ENCODE data around the gene TNNC1. TPM values are rescaled to one million over a fixed set of nuclear protein-coding genes. Genes with fewer than 3 reads are reported as not detected.

The TNNC1 gene
- total and polyA plus RNA-seq, 2 of the 13 experiments (the other 11 are each of a cell fraction or from before 2014, with no cell fraction given), result 11.8 to 36.4 TPM

DNA sequence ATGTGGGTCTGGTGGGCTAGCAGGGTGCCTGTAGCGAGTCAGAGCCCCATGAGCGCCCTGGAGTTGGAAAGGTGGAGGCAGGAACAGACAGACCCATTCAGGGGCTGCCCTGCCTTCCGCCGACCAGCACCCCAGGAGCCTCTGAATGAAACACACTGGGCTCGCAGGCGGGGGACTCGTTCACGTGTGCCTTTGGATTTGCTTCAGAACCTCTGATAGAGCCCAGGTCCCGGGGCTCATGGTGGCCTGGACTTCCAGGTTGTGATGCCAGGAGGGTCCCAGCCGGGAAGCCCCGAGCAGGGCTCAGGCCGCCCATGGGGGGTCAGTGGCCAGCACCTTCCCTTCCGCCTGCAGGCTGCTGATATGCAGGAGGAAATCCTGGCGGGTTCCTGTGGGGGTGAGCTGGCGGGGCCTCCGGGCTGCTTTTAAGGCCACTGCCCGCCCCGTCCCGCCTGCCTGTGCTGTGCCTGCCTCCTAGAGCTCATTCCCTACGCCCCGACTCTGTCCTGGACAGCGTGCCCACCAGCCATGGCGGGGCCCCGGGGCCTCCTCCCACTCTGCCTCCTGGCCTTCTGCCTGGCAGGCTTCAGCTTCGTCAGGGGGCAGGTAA is 41.1 kb upstream of the TNNC1 start, which contains the start of gene STAB1:
Gene STAB1, plus strand, starts transcription at position 453 of the 610 bp plus-strand sequence. Its CDS starts 76 bp downstream, at position 529.
- FAIRE-seq (no peak), ATAC-seq (peak; percentile 2; the same call in 2 of the 3 replicates), DNase-seq (ENCODE audit: low spot score) (no peak)
- ChIA-PET POLR2A (interaction anchor here (0.9 to 1.5 kb wide), 2 partner anchors 37 to 211 kb away, joined by 3 to 5 read pairs; partner anchors contain the start of genes GLT8D1 and SPCS1), CTCF (ENCODE audit: low intra/inter-chr PET ratio, low total read pairs) (no interaction called here)
- H3K9me3 ChIP-seq (ENCODE audit: low read length), result no peaks in the 10 kb centered on the region
- peak within 1 kb of the TSS; percentile 77 for H3K4me2 ChIP-seq (ENCODE audit: low read depth, low read length)
- no peak within 1 kb of the TSS for H2AFZ ChIP-seq (ENCODE audit: low read length)
- H3K4me1 ChIP-seq (ENCODE audit: insufficient read depth, low read length), result peaks cover 23% of the 10 kb centered on the region
- H3K36me3 ChIP-seq (replicated peaks in 1 of 2; ENCODE audit: control insufficient read depth in 1 of 2, insufficient read depth in 2 of 2, low read length in 2 of 2), result peaks cover 5 to 14% of the 10 kb centered on the region in 2 experiments
- H3K9ac ChIP-seq (ENCODE audit: insufficient read depth, low read depth, low read length), result peak within 1 kb of the TSS; percentile 44; the same call in 1 of the 2 replicates
- no peaks in the 10 kb centered on the region; the same call in 1 of the 2 replicates for H4K20me1 ChIP-seq (ENCODE audit: insufficient read depth, low read length)
- TF ChIP-seq ZNF101 (CRISPR knock-in tag; IDR thresholded peaks at IDR 0.05; ENCODE audit: borderline replicate concordance, low read depth), result no peak
- no peak for TF ChIP-seq SMARCC2 (IDR thresholded peaks at IDR 0.05)
- no peak for TF ChIP-seq RXRA (CRISPR knock-in tag; IDR thresholded peaks at IDR 0.05)
- no peak for TF ChIP-seq ZNF713 (CRISPR knock-in tag; IDR thresholded peaks at IDR 0.05)
- TF ChIP-seq, protein P1, sequence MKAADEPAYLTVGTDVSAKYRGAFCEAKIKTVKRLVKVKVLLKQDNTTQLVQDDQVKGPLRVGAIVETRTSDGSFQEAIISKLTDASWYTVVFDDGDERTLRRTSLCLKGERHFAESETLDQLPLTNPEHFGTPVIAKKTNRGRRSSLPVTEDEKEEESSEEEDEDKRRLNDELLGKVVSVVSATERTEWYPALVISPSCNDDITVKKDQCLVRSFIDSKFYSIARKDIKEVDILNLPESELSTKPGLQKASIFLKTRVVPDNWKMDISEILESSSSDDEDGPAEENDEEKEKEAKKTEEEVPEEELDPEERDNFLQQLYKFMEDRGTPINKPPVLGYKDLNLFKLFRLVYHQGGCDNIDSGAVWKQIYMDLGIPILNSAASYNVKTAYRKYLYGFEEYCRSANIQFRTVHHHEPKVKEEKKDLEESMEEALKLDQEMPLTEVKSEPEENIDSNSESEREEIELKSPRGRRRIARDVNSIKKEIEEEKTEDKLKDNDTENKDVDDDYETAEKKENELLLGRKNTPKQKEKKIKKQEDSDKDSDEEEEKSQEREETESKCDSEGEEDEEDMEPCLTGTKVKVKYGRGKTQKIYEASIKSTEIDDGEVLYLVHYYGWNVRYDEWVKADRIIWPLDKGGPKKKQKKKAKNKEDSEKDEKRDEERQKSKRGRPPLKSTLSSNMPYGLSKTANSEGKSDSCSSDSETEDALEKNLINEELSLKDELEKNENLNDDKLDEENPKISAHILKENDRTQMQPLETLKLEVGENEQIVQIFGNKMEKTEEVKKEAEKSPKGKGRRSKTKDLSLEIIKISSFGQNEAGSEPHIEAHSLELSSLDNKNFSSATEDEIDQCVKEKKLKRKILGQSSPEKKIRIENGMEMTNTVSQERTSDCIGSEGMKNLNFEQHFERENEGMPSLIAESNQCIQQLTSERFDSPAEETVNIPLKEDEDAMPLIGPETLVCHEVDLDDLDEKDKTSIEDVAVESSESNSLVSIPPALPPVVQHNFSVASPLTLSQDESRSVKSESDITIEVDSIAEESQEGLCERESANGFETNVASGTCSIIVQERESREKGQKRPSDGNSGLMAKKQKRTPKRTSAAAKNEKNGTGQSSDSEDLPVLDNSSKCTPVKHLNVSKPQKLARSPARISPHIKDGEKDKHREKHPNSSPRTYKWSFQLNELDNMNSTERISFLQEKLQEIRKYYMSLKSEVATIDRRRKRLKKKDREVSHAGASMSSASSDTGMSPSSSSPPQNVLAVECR (CRISPR knock-in tag; IDR thresholded peaks at IDR 0.05; ENCODE audit: borderline replicate concordance), result no peak
- TF ChIP-seq SOX6 (IDR thresholded peaks at IDR 0.05), result no peak
- no peak for TF ChIP-seq SOX6 (CRISPR knock-in tag; IDR thresholded peaks at IDR 0.05)
- TF ChIP-seq HNRNPL (IDR thresholded peaks at IDR 0.05; ENCODE audit: low read depth, low read length), result no peak
- TF ChIP-seq, protein P2, sequence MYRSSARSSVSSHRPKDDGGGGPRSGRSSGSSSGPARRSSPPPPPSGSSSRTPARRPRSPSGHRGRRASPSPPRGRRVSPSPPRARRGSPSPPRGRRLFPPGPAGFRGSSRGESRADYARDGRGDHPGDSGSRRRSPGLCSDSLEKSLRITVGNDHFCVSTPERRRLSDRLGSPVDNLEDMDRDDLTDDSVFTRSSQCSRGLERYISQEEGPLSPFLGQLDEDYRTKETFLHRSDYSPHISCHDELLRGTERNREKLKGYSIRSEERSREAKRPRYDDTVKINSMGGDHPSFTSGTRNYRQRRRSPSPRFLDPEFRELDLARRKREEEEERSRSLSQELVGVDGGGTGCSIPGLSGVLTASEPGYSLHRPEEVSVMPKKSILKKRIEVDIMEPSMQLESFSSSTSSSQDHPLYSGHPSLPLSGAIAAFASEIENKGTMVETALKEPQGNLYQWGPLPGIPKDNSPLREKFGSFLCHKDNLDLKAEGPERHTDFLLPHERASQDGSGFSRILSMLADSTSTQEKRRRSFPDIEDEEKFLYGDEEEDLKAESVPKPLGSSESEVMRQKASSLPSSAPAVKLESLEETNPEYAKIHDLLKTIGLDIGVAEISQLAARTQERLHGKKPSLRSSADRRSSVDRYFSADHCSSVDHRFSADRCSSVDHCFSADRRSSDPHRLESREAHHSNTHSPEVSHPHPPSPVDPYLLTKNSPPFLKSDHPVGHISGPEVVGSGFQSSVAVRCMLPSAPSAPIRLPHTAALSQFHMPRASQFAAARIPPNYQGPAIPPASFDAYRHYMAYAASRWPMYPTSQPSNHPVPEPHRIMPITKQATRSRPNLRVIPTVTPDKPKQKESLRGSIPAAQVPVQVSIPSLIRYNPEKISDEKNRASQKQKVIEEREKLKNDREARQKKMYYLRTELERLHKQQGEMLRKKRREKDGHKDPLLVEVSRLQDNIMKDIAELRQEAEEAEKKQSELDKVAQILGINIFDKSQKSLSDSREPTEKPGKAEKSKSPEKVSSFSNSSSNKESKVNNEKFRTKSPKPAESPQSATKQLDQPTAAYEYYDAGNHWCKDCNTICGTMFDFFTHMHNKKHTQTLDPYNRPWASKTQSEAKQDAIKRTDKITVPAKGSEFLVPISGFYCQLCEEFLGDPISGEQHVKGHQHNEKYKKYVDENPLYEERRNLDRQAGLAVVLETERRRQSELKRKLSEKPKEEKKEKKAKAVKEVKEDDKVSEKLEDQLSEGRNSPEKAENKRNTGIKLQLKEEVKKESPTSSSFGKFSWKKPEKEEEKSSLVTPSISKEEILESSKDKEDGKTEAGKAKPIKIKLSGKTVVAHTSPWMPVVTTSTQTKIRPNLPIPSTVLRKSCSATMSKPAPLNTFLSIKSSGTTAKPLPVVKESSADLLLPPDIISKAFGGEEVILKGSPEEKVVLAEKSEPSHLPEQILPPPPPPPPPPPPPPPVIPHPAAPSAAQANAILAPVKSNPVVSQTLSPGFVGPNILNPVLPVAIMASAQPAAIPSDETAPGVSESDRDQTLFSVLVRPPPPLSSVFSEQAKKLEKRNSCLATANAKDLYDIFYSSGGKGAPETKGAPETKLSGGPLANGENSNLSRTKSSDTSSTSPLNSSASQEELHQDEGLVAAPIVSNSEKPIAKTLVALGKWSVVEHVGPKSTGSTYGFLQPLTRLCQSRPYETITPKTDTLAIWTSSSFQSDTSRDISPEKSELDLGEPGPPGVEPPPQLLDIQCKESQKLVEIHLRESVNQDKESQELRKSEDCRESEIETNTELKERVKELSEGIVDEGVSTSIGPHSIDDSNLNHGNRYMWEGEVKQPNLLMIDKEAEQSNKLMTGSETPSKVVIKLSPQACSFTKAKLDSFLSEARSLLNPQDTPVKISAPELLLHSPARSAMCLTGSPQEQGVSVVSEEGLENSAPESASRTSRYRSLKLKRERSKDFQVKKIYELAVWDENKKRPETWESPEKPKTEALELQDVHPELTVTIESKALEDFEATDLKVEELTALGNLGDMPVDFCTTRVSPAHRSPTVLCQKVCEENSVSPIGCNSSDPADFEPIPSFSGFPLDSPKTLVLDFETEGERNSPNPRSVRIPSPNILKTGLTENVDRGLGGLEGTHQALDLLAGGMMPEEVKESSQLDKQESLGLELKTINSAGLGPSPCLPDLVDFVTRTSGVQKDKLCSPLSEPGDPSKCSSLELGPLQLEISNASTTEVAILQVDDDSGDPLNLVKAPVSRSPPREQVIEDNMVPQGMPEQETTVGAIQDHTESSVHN (CRISPR knock-in tag; IDR thresholded peaks at IDR 0.05), result no peak
- TF ChIP-seq ZNF674 (CRISPR knock-in tag; IDR thresholded peaks at IDR 0.05; ENCODE audit: low read depth), result no peak
- no peak for TF ChIP-seq ZNF660 (CRISPR knock-in tag; IDR thresholded peaks at IDR 0.05; ENCODE audit: borderline replicate concordance, low read depth)
- TF ChIP-seq POLR2G (IDR thresholded peaks at IDR 0.05; ENCODE audit: low read depth, low read length), result no peak
- H3K79me2 ChIP-seq (ENCODE audit: insufficient read depth, low read length), result no peaks in the 10 kb centered on the region
- peaks cover 8 to 21% of the 10 kb centered on the region in 2 experiments; a peak in 4 of 5 replicates for H3K27me3 ChIP-seq (ENCODE audit: control insufficient read depth in 1 of 2, insufficient read depth in 2 of 2, low read length in 2 of 2)
- intact Hi-C loops (cut with micrococcal nuclease; ENCODE audit: unreplicated experiment), result no loop called here
- no TSS peak for BruUV-seq (replicated peaks)
- in situ Hi-C loops (cut with HindIII; ENCODE audit: extremely low pct_ligation_motif_present, low pct_unique_long_range_greater_than_20kb), result no loop called here
- H3K4me3 ChIP-seq (replicated peaks in 1 of 3; ENCODE audit: insufficient read depth in 1 of 3, low read depth in 2 of 3, low read length in 3 of 3), result peak within 1 kb of the TSS in 1 of 3 experiments; percentile 56; a peak in 3 of 6 replicates
- 73% methylated on average over 12 of the region's 25 CpGs for WGBS (ENCODE audit: low lambda C conversion rate)
- H3K27ac ChIP-seq (ENCODE audit: extremely low read length, insufficient read depth, low read length), result no peak within 1 kb of the TSS

Data from HepG2 (cell line).